SU-DHL-6 (cell line): Measurements from ENCODE around the gene ALCAM.

Experiments used
- H2AFZ ChIP-seq: fragments of 200-600 bp; sonication (generic); 2 replicates; pipeline ENCODE4 v1.6.1; 2014; ENCODE audit warnings: low read depth, mild to moderate bottlenecking, moderate library complexity, mixed read lengths, antibody characterized with exemption, low read length; ENCODE audit not compliant: severe bottlenecking
- H3F3A ChIP-seq: fragments of 200-600 bp; shearing (Covaris generic); 2 replicates; pipeline ENCODE4 v1.6.0; 2016; ENCODE audit warnings: antibody characterized with exemption, mild to moderate bottlenecking; ENCODE audit not compliant: insufficient read depth
- H3K27ac ChIP-seq: fragments of 200-600 bp; sonication (generic); 2 replicates; pipeline ENCODE4 v1.5.1; 2016; ENCODE audit warnings: low read depth, mild to moderate bottlenecking, low read length, moderate library complexity, mixed read lengths
- H3K27me3 ChIP-seq: fragments of 200-600 bp; sonication (generic), shearing (Covaris generic); 2 replicates; pipeline ENCODE4 v1.6.0; 2014; ENCODE audit warnings: mild to moderate bottlenecking, low read length
- H3K36me3 ChIP-seq: fragments of 200-600 bp; sonication (generic); 2 replicates; pipeline ENCODE4 v1.6.1; 2014; ENCODE audit warnings: mild to moderate bottlenecking, low read length, mixed read lengths
- H3K4me2 ChIP-seq: fragments of 300-600, 200-600 bp; shearing (Covaris generic), sonication (generic); 2 replicates; pipeline ENCODE4 v1.6.0; 2014; ENCODE audit warnings: low read length, low read depth, mild to moderate bottlenecking; ENCODE audit not compliant: poor library complexity, severe bottlenecking
- H3K4me3 ChIP-seq: fragments of 200-600 bp; sonication (generic); 2 replicates; pipeline ENCODE4 v1.5.1; 2014; ENCODE audit warnings: antibody characterized with exemption, low read length, mild to moderate bottlenecking, mixed read lengths; ENCODE audit not compliant: insufficient read depth, poor library complexity, severe bottlenecking
- H3K79me2 ChIP-seq: fragments of 200-600 bp; sonication (generic); 2 replicates; pipeline ENCODE4 v1.6.1; 2014; ENCODE audit warnings: mild to moderate bottlenecking, low read length, moderate library complexity; ENCODE audit not compliant: insufficient read depth
- H3K9ac ChIP-seq: fragments of 200-600 bp; sonication (generic); 2 replicates; pipeline ENCODE4 v1.7.0; 2014; ENCODE audit warnings: mild to moderate bottlenecking, low read length
- H3K9me2 ChIP-seq: fragments of 200-600 bp; sonication (generic); replicated peaks from 2 replicates; pipeline ENCODE4 v1.6.1; 2014; ENCODE audit warnings: low read length; ENCODE audit not compliant: insufficient read depth
- H3K9me3 ChIP-seq: fragments of 200-600 bp; sonication (generic); 2 replicates; pipeline ENCODE4 v1.6.1; 2014; ENCODE audit warnings: low read length, mixed read lengths; ENCODE audit not compliant: insufficient read depth
- H4K20me1 ChIP-seq: fragments of 200-600 bp; sonication (generic); 2 replicates; pipeline ENCODE4 v1.6.1; 2014; ENCODE audit warnings: low read depth, mild to moderate bottlenecking, antibody characterized with exemption, low read length, moderate library complexity, mixed read lengths
- CTCF ChIP-seq: fragments of 200-600 bp; sonication (generic); IDR thresholded peaks from one replicate; pipeline ENCODE4 v1.5.1; 2017; ENCODE audit warnings: antibody characterized with exemption, mild to moderate bottlenecking, low read length, moderate library complexity; ENCODE audit not compliant: insufficient read depth, poor library complexity, severe bottlenecking
- EZH2phosphoT487 ChIP-seq: fragments of 200-600 bp; sonication (generic), shearing (Covaris generic); conservative IDR thresholded peaks from 2 replicates; pipeline ENCODE4 v1.6.1; 2018; ENCODE audit warnings: mild to moderate bottlenecking, antibody characterized with exemption, low read length, moderate library complexity, mixed read lengths

The ALCAM gene

GRCh38 chr3:105431200-105431599 is 64.5 kb downstream of the ALCAM start:
- no peak overlapping the region for H3K27ac ChIP-seq

GRCh38 chr3:105435277-105435676 is 68.6 kb downstream of the ALCAM start:
- Histone ChIP-seq H3K27me3 (no peaks in the 10 kb centered on the region), H3K4me2 (no peak overlapping the region), H3K79me2 (peaks cover 22% of the 10 kb centered on the region; the same call in 1 of the 2 replicates), H3F3A (no peaks in the 10 kb centered on the region), H4K20me1 (no peaks in the 10 kb centered on the region), H3K9me2 (no peaks in the 10 kb centered on the region), H3K9ac (no peak overlapping the region), H2AFZ (no peak overlapping the region), H3K36me3 (no peaks in the 10 kb centered on the region), H3K27ac (no peak overlapping the region), H3K9me3 (no peaks in the 10 kb centered on the region; the same call in 1 of the 2 replicates), H3K4me3 (no peak overlapping the region)
- TF ChIP-seq EZH2phosphoT487 = no peak
- no peak for TF ChIP-seq CTCF

More at GRCh38 chr3:105431200-105431599, 64.5 kb downstream of the ALCAM start:
- Histone ChIP-seq H3K9ac (no peak overlapping the region), H3K9me3 (no peaks in the 10 kb centered on the region; the same call in 1 of the 2 replicates), H3K9me2 (no peaks in the 10 kb centered on the region), H3K36me3 (no peaks in the 10 kb centered on the region), H2AFZ (no peak overlapping the region), H3K4me2 (no peak overlapping the region), H3K79me2 (peaks cover 47% of the 10 kb centered on the region), H3K4me3 (no peak overlapping the region), H4K20me1 (no peaks in the 10 kb centered on the region), H3F3A (no peaks in the 10 kb centered on the region), H3K27me3 (no peaks in the 10 kb centered on the region)
- TF ChIP-seq CTCF (no peak), EZH2phosphoT487 (no peak)

- Histone ChIP-seq H3K36me3 (no peaks in the 10 kb centered on the region), H3K4me2 (no peak overlapping the region), H3K4me3 (no peak overlapping the region), H3K9ac (no peak overlapping the region), H3F3A (no peaks in the 10 kb centered on the region), H3K27me3 (no peaks in the 10 kb centered on the region), H3K9me2 (no peaks in the 10 kb centered on the region), H3K79me2 (peaks cover 25% of the 10 kb centered on the region; the same call in 1 of the 2 replicates), H3K27ac (no peak overlapping the region), H4K20me1 (no peaks in the 10 kb centered on the region), H3K9me3 (no peaks in the 10 kb centered on the region; the same call in 1 of the 2 replicates), H2AFZ (no peak overlapping the region)
- TF ChIP-seq CTCF = no peak
- TF ChIP-seq EZH2phosphoT487 = no peak
Measured at GRCh38 chr3:105436687-105437086, 70.0 kb downstream of the ALCAM start.

- no peaks in the 10 kb centered on the region for H4K20me1 ChIP-seq
- no peaks in the 10 kb centered on the region for H3F3A ChIP-seq
- no peak overlapping the region for H3K27ac ChIP-seq
- H3K9ac ChIP-seq = no peak overlapping the region
- no peak overlapping the region for H2AFZ ChIP-seq
- no peaks in the 10 kb centered on the region for H3K27me3 ChIP-seq
- no peak for TF ChIP-seq EZH2phosphoT487
- TF ChIP-seq CTCF = no peak
- H3K36me3 ChIP-seq = no peaks in the 10 kb centered on the region
- H3K4me3 ChIP-seq = no peak overlapping the region
- no peaks in the 10 kb centered on the region; the same call in 1 of the 2 replicates for H3K9me3 ChIP-seq
- peaks cover 23% of the 10 kb centered on the region; the same call in 1 of the 2 replicates for H3K79me2 ChIP-seq
- no peaks in the 10 kb centered on the region for H3K9me2 ChIP-seq
- H3K4me2 ChIP-seq = no peak overlapping the region
Measured at GRCh38 chr3:105440113-105440512, 73.4 kb downstream of the ALCAM start.
